ENCODE results near the gene OPRL1.

The OPRL1 gene

GRCh38 chr20:64072498-64073063 is 7.3 kb upstream of the OPRL1 start:
- no peak for DNase-seq (ENCODE audit: low read depth)

DNA sequence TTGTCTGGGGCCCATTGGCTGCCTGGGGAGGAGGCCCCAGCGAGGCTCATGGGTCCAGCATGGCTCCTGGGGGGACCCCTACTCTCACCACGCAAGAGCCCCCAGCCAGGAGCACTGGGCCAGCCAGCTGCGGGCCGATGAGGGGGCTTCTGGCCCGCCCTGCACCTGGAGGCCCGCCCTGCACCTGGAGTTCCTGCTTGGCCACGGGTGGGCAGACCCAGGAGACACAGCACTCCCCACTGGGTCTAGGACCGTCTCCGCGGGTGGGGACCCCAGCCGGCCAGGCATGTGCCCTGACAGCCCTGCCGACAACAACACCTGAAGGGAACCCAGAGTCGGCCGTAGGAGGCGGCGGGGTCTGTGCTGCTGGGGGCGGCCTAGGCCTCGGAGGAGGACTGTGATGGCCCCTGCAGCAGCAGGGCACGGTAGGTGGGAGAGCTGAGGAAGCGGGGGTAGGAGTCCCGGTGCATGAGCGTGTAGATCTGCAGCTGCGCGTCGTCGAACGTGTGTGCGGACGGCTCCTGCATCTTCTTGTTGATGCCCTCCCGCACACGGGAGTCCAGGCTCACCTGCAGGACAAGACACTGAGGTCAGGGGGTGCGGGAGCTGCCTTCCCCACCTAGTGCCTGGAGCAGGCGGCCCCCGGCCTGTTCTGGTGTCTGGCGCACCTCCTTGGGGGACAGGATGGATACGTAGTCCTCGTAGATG is 6.3 kb upstream of the OPRL1 start:
- no peak for DNase-seq (ENCODE audit: low read depth)

DNA sequence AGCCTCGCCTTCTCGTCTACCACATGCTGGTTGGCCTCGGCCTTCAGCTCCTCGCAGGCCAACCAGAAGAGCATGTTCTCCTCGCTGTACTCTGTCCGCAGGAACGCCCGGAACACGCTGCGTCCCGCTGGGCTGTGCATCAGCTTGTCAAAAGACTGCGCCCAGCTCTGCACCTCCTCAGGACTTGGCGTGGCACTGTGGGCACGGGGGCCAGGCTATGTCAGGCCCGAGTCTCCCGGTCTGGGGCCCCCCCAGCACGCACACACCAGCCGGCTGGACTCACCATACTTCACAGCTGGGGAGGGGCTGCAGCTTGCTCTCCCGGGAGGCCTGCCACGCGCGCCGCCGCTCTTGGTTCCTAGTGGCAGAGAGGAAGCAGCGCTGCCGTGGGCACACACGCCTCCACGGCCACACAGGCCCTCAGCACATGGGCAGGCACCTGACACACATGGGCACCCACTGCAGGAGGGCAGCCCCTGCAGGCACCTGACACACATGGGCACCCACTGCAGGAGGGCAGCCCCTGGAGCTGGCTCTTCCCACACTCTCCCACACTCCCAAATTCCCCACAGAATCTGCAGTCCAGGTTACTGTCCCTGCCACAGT is 5.6 kb upstream of the OPRL1 start:
- DNase-seq (ENCODE audit: low read depth) = no peak

DNA sequence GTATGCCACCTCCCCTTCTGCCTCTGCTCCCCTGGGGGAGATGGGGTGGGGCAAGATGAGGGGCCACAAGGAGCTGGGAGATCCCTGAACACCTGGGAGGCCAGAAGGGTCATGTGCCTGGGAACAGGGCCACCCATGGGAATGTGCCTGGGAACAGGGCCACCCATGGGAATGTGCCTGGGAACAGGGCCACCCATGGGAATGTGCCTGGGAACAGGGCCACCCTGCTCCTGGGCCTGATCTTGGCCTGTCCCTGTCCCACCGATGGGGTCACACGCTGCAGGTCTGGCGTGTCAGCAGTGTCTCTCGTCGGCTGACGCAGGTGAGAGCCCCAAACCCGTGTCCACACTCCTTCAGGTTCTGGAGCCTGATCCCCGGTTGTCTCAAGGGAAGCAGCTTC is 4.9 kb upstream of the OPRL1 start:
- DNase-seq (ENCODE audit: low read depth) = no peak

- no peak for DNase-seq (ENCODE audit: low read depth)
Measured at GRCh38 chr20:64075556-64075955, 4.3 kb upstream of the OPRL1 start.

- no peak for DNase-seq (ENCODE audit: low read depth)
Measured at GRCh38 chr20:64076061-64076997, 3.6 kb upstream of the OPRL1 start.

DNA sequence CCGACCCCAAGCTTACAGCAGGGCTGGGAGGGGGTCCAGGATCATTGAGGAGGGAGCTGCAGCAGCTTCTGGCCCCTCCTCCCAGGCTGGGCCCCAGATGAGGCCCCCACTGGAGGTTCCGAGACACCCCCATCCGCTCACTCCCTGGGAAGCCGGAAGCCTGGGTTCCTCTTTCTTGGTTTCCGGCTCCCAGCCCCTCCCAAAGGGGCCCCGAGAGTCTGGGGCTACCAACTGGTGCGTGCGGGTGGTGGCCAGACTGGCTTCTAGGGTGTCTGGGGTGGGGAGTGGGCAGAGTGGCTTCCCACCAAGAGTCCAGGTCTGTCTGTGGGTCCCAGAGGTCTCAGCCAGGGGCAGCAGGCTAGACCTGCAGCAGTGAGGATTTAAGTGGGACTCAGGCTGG is 2.8 kb upstream of the OPRL1 start:
- no peak for DNase-seq (ENCODE audit: low read depth)

DNA sequence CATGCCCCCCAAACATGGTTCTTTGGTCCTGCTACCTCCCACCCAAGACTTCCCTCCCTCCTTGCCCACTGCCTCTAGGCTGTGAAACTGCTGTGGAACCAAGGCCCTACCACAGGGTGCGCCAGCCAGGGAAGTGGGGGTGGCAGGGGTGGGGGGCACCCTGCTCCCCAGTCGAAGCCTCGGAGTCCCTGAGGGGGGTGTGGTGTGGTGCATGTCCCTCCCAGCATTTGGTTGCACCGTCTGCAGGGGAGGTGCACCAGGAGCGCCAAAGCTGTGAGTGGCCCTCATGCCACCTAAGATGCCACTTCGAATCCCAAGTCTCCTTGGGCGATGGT is 2.4 kb upstream of the OPRL1 start:
- DNase-seq (ENCODE audit: low read depth) = no peak

GRCh38 chr20:64077876-64078551 is 1.9 kb upstream of the OPRL1 start:
- peak; percentile 50 for DNase-seq (ENCODE audit: low read depth)

GRCh38 chr20:64078934-64079272 is 979 bp upstream of the OPRL1 start:
- no peak for DNase-seq (ENCODE audit: low read depth)

DNA sequence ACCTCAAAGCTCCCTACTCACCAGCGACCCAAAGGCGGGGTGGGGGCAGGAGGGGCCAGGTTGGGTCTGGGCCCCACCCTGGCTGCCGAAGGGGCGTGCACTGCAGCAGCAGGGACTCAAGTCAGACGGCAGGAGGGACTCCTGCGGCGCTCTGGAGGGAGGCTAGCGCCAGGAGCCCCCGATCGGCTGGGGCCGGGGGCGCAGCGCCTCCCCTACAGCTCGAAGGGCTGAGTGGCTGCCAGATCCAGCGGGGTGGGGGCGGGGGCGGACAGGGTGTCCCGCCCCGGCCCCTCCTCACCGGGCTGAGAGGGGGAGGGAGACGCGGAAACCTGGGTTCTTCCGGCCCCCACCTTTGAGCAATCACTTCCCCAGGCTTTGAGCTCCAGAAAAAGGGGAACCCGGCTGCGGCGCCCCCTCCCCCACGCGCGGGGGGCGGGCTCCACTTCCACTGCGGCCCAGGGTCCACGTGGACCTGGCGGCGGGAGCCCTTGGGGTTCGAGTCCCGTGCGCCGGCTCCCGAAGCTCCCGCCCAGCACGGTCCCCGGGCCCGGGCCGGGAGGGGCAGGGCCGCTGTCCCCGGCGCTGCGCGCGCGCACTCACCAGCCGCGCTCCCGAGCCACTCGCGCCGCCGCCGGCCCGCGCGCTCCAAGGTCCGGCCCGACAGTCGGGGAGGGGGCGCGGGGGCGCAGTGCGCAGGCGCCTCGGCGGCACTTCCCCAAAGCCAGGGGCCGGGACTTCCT is 439 bp upstream of the OPRL1 start, which contains the start of gene RGS19:
Gene RGS19, minus strand, starts transcription at position 246 of the 740 bp plus-strand sequence. CDS start 2,632 bp downstream, outside the sequence.
- DNase-seq (ENCODE audit: low read depth) = peak; percentile 62

DNA sequence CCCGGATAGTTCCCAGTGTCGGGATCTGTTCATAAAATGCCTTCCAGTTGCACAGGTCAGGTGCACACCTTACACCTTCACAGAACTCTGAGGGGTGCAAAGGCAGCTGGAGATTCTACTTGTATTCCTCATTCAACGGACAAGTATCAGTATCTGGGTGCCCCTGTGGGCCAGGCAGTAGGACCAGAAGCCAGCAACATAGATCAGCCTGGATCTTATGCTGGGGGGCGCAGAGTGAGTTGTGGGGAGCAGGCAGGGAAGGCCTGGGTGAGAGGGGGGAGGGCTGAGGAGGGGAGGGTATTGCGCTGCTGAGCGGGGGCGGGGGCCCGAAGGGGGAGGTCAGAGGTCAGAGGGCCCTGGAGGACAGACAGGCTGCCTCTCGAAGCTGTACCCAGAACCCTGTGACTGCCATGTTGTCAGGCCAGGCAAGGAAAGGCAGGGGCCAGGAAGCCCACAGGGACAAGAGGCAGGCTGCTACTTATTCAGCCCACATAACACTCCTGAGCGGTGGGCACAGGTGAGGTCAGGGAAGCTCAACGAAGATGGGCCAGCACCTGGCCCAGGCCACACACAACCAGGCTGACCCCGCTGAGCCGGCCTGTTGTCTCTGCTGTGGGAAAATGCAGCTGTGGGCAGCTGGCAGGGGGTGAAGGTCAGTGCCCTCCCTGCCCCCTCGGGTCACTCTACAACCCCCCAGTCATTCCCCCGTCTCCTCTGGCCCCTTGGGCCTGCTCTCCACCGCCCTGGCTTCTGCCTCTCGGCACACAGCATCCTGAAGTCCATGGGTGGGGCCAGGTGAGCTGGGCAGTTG is 1.1 kb downstream of the OPRL1 start:
- DNase-seq (ENCODE audit: low read depth) = no peak

GRCh38 chr20:64081624-64081964 is 1.7 kb downstream of the OPRL1 start:
- DNase-seq (ENCODE audit: low read depth) = no peak

- no peak for DNase-seq (ENCODE audit: low read depth)
Measured at GRCh38 chr20:64082126-64082731, 2.3 kb downstream of the OPRL1 start.

- DNase-seq (ENCODE audit: low read depth) = no peak
Measured at GRCh38 chr20:64082820-64083377, 3.0 kb downstream of the OPRL1 start.

- DNase-seq (ENCODE audit: low read depth) = peak; percentile 54
Measured at GRCh38 chr20:64083378-64083803, 3.5 kb downstream of the OPRL1 start.

DNA sequence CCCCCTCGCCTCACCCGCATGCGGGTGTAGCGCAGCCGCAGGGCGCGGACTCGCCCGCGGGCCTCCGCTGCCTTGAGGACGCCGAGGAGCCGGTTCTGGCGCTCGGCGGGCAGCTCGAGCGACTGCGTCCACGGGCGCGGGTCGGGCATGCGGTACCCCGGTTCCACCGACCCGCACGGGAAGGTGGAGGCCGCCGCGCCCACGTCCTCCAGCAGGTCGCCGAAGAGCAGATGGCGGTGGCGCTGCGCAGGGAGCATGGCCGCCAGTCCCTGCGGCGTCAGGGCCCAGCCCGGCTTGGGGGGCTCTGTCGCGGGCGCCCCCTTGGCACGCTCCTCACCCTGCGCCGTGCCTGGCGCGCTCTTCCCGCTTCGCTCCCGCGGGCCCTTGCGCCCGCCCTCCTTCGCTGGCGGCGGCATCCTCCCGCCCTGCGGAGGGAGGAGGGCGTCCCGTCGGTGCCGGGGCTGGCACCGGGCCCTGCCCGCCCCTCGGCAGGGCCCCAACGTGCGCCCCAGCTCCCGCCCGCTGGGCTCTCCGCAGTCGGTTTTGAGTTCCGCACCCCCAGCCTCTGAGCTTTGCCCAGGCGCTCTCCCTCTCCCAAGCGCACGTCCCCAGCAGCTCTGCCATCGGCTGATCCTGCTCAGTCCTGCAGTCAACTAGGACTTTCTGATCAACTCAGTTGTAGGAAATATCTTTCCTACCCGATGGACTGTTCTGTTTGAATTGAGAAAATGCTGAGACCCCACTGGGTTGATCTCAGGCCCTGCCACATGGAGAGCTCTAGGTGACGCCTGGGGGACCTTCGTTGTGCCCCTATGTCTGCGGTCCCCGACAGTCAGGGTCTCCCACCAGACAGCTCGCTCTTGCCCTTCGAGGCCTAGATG is 4.2 kb downstream of the OPRL1 start, which contains the start of gene LKAAEAR1:
Gene LKAAEAR1, minus strand, starts transcription at position 595 of the 881 bp plus-strand sequence. Its CDS starts 179 bp downstream, at position 416.
- no peak for DNase-seq (ENCODE audit: low read depth)

DNA sequence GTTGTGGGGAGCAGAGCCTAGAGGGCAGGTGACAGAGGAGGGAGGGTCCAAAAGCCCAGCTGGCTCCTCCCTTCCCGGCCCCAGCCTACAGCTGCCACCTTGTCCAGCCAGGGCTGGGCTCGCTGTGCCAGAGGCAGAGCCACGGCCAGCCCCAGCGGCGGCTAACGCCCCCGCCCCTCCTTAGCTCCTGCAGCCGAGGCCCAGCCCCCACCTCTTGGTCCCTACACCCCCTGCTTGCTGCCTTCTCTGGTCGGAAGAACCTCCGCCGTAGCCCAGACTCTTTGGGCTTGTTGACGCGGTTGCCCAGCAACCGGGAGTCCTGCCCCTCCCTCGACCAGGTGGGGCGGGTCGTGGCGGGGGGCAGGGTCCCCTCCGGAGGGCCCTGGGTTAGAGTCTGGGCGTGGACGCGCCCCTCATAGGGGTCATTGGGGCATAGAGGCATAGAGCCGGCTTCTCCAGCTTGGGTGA is 4.8 kb downstream of the OPRL1 start:
- DNase-seq (ENCODE audit: low read depth) = no peak

Data from activated T-cell treated with anti-CD3 and anti-CD28 coated beads for 1 hour (primary cell).